ENCODE results near the gene PRDM5.

DNA sequence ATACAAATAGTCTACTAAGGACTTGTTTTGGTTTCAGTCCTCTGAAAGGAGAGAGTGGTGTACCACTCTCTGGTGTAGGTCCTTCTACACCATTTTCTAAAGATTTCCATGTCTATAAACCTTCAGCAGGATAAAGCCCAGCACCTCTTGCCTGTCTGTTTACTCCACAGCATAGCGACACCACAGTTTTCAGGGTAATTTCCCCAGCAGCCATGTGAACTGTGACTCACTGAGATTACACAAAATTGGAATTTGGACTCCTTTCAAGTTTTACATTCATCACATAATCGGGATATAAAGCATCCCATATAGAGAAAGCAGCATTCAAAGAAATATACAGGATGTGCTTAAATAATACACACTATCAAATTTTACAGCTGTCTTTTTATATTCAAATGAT lies 229.6 kb downstream of the PRDM5 start:
- TF ChIP-seq, protein P1, sequence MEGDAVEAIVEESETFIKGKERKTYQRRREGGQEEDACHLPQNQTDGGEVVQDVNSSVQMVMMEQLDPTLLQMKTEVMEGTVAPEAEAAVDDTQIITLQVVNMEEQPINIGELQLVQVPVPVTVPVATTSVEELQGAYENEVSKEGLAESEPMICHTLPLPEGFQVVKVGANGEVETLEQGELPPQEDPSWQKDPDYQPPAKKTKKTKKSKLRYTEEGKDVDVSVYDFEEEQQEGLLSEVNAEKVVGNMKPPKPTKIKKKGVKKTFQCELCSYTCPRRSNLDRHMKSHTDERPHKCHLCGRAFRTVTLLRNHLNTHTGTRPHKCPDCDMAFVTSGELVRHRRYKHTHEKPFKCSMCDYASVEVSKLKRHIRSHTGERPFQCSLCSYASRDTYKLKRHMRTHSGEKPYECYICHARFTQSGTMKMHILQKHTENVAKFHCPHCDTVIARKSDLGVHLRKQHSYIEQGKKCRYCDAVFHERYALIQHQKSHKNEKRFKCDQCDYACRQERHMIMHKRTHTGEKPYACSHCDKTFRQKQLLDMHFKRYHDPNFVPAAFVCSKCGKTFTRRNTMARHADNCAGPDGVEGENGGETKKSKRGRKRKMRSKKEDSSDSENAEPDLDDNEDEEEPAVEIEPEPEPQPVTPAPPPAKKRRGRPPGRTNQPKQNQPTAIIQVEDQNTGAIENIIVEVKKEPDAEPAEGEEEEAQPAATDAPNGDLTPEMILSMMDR (IDR thresholded peaks at IDR 0.05): no peak
- TF ChIP-seq POLR2AphosphoS5 (IDR thresholded peaks at IDR 0.05): no peak
- no peak for TF ChIP-seq POLR2A (IDR thresholded peaks at IDR 0.05)

Measured in prostate gland (tissue), 2 donors.